ENCODE measurements around the gene SEMA5B.

DNA sequence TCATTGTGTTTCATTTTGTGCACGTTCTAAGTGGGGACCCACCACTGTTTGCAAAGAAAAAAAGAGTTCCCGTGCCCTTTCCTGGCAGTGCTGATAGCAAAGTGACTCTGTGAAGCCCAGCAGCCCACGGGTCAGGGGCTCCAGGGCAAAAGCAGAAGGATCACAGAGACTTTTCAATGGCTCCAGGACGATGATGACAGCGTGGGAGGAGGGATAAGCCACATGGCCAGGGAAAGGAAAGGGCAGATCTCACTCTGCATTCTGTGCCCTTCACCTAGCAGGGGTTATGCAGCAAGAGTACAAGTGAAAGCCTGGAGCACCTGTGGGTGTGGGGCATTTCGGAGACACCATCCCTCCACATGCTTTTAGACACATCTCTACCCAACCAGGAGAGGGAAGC, 35.4 kb downstream of the SEMA5B start:
- no peak for TF ChIP-seq SPI1 (IDR thresholded peaks at IDR 0.05; ENCODE audit: borderline replicate concordance, low read depth)
- TF ChIP-seq, protein P1, sequence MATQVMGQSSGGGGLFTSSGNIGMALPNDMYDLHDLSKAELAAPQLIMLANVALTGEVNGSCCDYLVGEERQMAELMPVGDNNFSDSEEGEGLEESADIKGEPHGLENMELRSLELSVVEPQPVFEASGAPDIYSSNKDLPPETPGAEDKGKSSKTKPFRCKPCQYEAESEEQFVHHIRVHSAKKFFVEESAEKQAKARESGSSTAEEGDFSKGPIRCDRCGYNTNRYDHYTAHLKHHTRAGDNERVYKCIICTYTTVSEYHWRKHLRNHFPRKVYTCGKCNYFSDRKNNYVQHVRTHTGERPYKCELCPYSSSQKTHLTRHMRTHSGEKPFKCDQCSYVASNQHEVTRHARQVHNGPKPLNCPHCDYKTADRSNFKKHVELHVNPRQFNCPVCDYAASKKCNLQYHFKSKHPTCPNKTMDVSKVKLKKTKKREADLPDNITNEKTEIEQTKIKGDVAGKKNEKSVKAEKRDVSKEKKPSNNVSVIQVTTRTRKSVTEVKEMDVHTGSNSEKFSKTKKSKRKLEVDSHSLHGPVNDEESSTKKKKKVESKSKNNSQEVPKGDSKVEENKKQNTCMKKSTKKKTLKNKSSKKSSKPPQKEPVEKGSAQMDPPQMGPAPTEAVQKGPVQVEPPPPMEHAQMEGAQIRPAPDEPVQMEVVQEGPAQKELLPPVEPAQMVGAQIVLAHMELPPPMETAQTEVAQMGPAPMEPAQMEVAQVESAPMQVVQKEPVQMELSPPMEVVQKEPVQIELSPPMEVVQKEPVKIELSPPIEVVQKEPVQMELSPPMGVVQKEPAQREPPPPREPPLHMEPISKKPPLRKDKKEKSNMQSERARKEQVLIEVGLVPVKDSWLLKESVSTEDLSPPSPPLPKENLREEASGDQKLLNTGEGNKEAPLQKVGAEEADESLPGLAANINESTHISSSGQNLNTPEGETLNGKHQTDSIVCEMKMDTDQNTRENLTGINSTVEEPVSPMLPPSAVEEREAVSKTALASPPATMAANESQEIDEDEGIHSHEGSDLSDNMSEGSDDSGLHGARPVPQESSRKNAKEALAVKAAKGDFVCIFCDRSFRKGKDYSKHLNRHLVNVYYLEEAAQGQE (IDR thresholded peaks at IDR 0.05; ENCODE audit: insufficient replicate concordance, low read depth), result no peak
- TF ChIP-seq, protein P2, sequence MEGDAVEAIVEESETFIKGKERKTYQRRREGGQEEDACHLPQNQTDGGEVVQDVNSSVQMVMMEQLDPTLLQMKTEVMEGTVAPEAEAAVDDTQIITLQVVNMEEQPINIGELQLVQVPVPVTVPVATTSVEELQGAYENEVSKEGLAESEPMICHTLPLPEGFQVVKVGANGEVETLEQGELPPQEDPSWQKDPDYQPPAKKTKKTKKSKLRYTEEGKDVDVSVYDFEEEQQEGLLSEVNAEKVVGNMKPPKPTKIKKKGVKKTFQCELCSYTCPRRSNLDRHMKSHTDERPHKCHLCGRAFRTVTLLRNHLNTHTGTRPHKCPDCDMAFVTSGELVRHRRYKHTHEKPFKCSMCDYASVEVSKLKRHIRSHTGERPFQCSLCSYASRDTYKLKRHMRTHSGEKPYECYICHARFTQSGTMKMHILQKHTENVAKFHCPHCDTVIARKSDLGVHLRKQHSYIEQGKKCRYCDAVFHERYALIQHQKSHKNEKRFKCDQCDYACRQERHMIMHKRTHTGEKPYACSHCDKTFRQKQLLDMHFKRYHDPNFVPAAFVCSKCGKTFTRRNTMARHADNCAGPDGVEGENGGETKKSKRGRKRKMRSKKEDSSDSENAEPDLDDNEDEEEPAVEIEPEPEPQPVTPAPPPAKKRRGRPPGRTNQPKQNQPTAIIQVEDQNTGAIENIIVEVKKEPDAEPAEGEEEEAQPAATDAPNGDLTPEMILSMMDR (IDR thresholded peaks at IDR 0.05; ENCODE audit: insufficient read depth, low read length), result no peak
- no peak for TF ChIP-seq GABPA (IDR thresholded peaks at IDR 0.05; ENCODE audit: low read depth)

Measured in HL-60 (cell line).